HepG2 (cell line): Measurements from ENCODE around the gene SERPINA6. TPM values are rescaled to one million over a fixed set of nuclear protein-coding genes. Genes with fewer than 3 reads are reported as not detected.

ENCODE experiments used
- ATAC-seq: fragments of 200-7000 bp; cut with Tn5 transposase; 3 replicates; pipeline ENCODE4 v1.9.1; 2020; ENCODE audit warnings: mild to moderate bottlenecking, moderate library complexity
- BruUV-seq: library from RNA; stranded (reverse); fragments of 400-500 nt; replicated peaks from 2 replicates; lab custom pipeline; 2021; lab: Mats Ljungman, UMichigan
- CTCF ChIA-PET: fragments of 300-600 bp; formaldehyde crosslinking; extraction: SDS; loops from one replicate; lab custom pipeline; 2021; ENCODE audit warnings: low total read pairs, inconsistent platforms, low intra/inter-chr PET ratio; lab: Yijun Ruan, JAX
- POLR2A ChIA-PET: fragments of 350-600 bp; sonication (Branson Sonifier 250); formaldehyde crosslinking; loops from one replicate; lab custom pipeline; 2020; ENCODE audit warnings: antibody characterized with exemption, inconsistent platforms; lab: Yijun Ruan, JAX
- DNase-seq: peaks from one replicate; pipeline ENCODE4 v3.0.0-alpha.2; 2015; ENCODE audit warnings: low spot score
- FAIRE-seq: peaks from 3 replicates; lab custom pipeline; 2011; peaks lifted over from hg19 to GRCh38; lab: Jason Lieb, UNC
- H2AFZ ChIP-seq: one replicate; pipeline ENCODE4 v1.6.1; 2011; ENCODE audit warnings: low read length, inconsistent platforms
- H3K27ac ChIP-seq: fragments of 300-600 bp; 3 replicates; pipeline ENCODE4 v1.8.0; 2011; ENCODE audit warnings: mixed run types, mild to moderate bottlenecking, mixed read lengths, low read length, inconsistent platforms; ENCODE audit not compliant: insufficient read depth; ENCODE audit errors: extremely low read length
- H3K27me3 ChIP-seq, 2 experiments: fragments of 200-600 bp in 1 of 2; 2 replicates in 1 of 2; 3 replicates in 1 of 2; pipeline versions ENCODE4 v1.6.0 to v1.8.0; 2011; ENCODE audit warnings: low read length in 2 of 2, mild to moderate bottlenecking in 2 of 2, moderate library complexity in 2 of 2, inconsistent platforms in 1 of 2; ENCODE audit not compliant: insufficient read depth in 2 of 2, control insufficient read depth in 1 of 2
- H3K36me3 ChIP-seq, 2 experiments: fragments of 200-600 bp in 1 of 2; replicated peaks in 1 of 2; 2 replicates in 1 of 2; 3 replicates in 1 of 2; pipeline versions ENCODE4 v1.5.1 to v1.8.0; 2011; ENCODE audit warnings: low read length in 2 of 2, inconsistent platforms in 1 of 2; ENCODE audit not compliant: insufficient read depth in 2 of 2, control insufficient read depth in 1 of 2
- H3K4me1 ChIP-seq: 2 replicates; pipeline ENCODE4 v1.5.1; 2012; ENCODE audit warnings: low read length, inconsistent platforms; ENCODE audit not compliant: insufficient read depth
- H3K4me2 ChIP-seq: 2 replicates; pipeline ENCODE4 v1.6.0; 2011; ENCODE audit warnings: low read depth, low read length, inconsistent platforms
- H3K4me3 ChIP-seq, 3 experiments: fragments of 200-600 bp in 1 of 3; sonication (generic), shearing (Covaris generic) in 1 of 3; replicated peaks in 1 of 3; 2 replicates each; pipeline ENCODE4 v1.5.1; 2011 to 2016; ENCODE audit warnings: low read length in 3 of 3, inconsistent platforms in 2 of 3, low read depth in 2 of 3, mild to moderate bottlenecking in 2 of 3, control low read depth in 1 of 3, mixed read lengths in 1 of 3; ENCODE audit not compliant: insufficient read depth in 1 of 3
- H3K79me2 ChIP-seq: one replicate; pipeline ENCODE4 v1.6.1; 2011; ENCODE audit warnings: low read length, inconsistent platforms; ENCODE audit not compliant: insufficient read depth
- H3K9ac ChIP-seq: 2 replicates; pipeline ENCODE4 v1.6.0; 2011; ENCODE audit warnings: mild to moderate bottlenecking, low read depth, low read length, inconsistent platforms; ENCODE audit not compliant: insufficient read depth
- H3K9me3 ChIP-seq: 2 replicates; pipeline ENCODE4 v1.5.1; 2012; ENCODE audit warnings: mild to moderate bottlenecking, low read length
- H4K20me1 ChIP-seq: 2 replicates; pipeline ENCODE4 v1.6.0; 2011; ENCODE audit warnings: inconsistent platforms, mild to moderate bottlenecking, low read length, moderate library complexity; ENCODE audit not compliant: insufficient read depth
- NCOA2 ChIP-seq: sonication (generic); formaldehyde crosslinking; IDR thresholded peaks from 2 replicates; pipeline ENCODE4 v1.8.0; 2022; ENCODE audit warnings: inconsistent platforms
- NCOR1 ChIP-seq: fragments of 200-600 bp; sonication (generic); IDR thresholded peaks from 2 replicates; pipeline ENCODE4 v1.7.0; 2017; ENCODE audit warnings: antibody characterized with exemption, low read length, borderline replicate concordance
- SAFB2 ChIP-seq: sonication (generic); formaldehyde crosslinking; IDR thresholded peaks from 2 replicates; pipeline ENCODE4 v1.5.1; 2020; ENCODE audit warnings: missing genetic modification reagents, low read depth, mild to moderate bottlenecking, borderline replicate concordance
- SP140L ChIP-seq: sonication (generic); formaldehyde crosslinking; IDR thresholded peaks from 2 replicates; pipeline ENCODE4 v1.4.0; 2020; ENCODE audit warnings: missing genetic modification reagents, borderline replicate concordance
- SUZ12 ChIP-seq: fragments of 150-350 bp; IDR thresholded peaks from 2 replicates; pipeline ENCODE4 v1.6.1; 2014; ENCODE audit warnings: low read depth, low read length
- TAF1 ChIP-seq: sonication (generic); formaldehyde crosslinking; IDR thresholded peaks from 2 replicates; pipeline ENCODE4 v1.4.0; 2020; ENCODE audit warnings: missing genetic modification reagents
- WIZ ChIP-seq: sonication (generic); formaldehyde crosslinking; IDR thresholded peaks from 2 replicates; pipeline ENCODE4 v1.5.1; 2020; ENCODE audit warnings: mild to moderate bottlenecking, missing genetic modification reagents
- ZNF180 ChIP-seq: sonication (generic); formaldehyde crosslinking; IDR thresholded peaks from 2 replicates; pipeline ENCODE4 v1.4.0; 2020; ENCODE audit warnings: low read depth, missing genetic modification reagents, borderline replicate concordance
- ZNF530 ChIP-seq: sonication (generic); formaldehyde crosslinking; IDR thresholded peaks from 2 replicates; pipeline ENCODE4 v1.5.0; 2020; ENCODE audit warnings: low read depth, mild to moderate bottlenecking, missing genetic modification reagents
- ZNF720 ChIP-seq: sonication (generic); formaldehyde crosslinking; IDR thresholded peaks from 2 replicates; pipeline ENCODE4 v1.4.0; 2020; ENCODE audit warnings: missing genetic modification reagents
- ZNF790 ChIP-seq: sonication (generic); formaldehyde crosslinking; IDR thresholded peaks from 2 replicates; pipeline ENCODE4 v1.8.0; 2022; ENCODE audit warnings: missing genetic modification reagents, mild to moderate bottlenecking, borderline replicate concordance
- WGBS: methylation state at CpG from one replicate; pipeline ENCODE4 v1.1.6; 2017; ENCODE audit warnings: low lambda C conversion rate; 5-methylcytosine and 5-hydroxymethylcytosine counted together
- in situ Hi-C: cut with HindIII; loops from 2 replicates; pipeline ENCODE4 v1.10.0; 2017; ENCODE audit warnings: low pct_unique_long_range_greater_than_20kb; ENCODE audit not compliant: extremely low pct_ligation_motif_present
- intact Hi-C: fragments of 100-400 bp; cut with micrococcal nuclease; formaldehyde crosslinking; loops from one replicate; pipeline ENCODE4 v1.10.0; 2022; ENCODE audit not compliant: unreplicated experiment
- polyA plus RNA-seq, 8 experiments: library from polyadenylated mRNA; depleted of rRNA in 3 of 8; stranded (reverse) in 7 of 8; unstranded in 1 of 8; fragments of >200 nt; fragmentation: Illumina TruSeq in 4 of 8; extraction: Trizol in 4 of 8; gene quantifications; 2 replicates each; pipeline versions ENCODE4 v1.2.1 to v1.2.3, GENCODE V29; 2011 to 2016; ENCODE audit warnings: low read depth in 4 of 8, missing spikeins in 1 of 8, mixed read lengths in 1 of 8; ENCODE audit not compliant: insufficient read depth in 1 of 8
- total RNA-seq, 5 experiments: library from RNA; depleted of rRNA; stranded (reverse); fragments of >200 nt; fragmentation: Illumina TruSeq; extraction: Trizol; gene quantifications; 2 replicates each; pipeline ENCODE4 v1.2.3, GENCODE V29; 2016; ENCODE audit warnings: low read depth in 1 of 5
- TF ChIP-seq, protein P1 (sequence below): sonication (generic); formaldehyde crosslinking; IDR thresholded peaks from 2 replicates; pipeline ENCODE4 v1.8.1; 2023; ENCODE audit warnings: missing genetic modification reagents, mild to moderate bottlenecking, borderline replicate concordance

The SERPINA6 gene
- total and polyA plus RNA-seq, 2 of the 13 experiments (the other 11 are each of a cell fraction or from before 2014, with no cell fraction given): 260 to 333 TPM

DNA sequence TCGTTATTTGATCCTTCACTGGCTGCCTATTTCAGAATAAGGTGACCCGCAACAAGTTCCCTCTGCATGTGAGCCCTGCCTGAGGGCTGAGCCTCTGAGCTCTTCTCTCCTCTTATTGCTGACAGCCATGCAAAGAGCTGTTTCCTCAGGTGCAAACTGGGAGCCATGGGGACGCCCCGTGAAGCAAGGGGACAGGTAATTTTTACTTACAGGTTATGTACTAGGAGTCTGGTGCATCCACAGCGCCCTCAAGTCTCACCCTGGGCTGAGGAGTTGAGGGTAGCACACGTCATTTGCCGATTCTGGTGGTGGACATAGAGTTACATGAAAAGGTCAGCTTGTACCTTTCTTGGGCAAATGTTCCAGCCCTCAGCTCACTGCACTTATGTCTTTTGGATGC is 26.1 kb upstream of the SERPINA6 start:
- Histone ChIP-seq H3K4me3 (no peak overlapping the region), H3K36me3 (no peaks in the 10 kb centered on the region), H3K4me1 (peaks cover 79% of the 10 kb centered on the region), H3K27me3 (no peaks in the 10 kb centered on the region; a peak in 1 of 5 replicates), H3K9me3 (0 out of 2 replicates have a peak, but pooled peaks cover 5% of the 10 kb centered on the region), H3K9ac (no peak overlapping the region), H3K4me2 (no peak overlapping the region), H3K27ac (no peak overlapping the region), H3K79me2 (no peaks in the 10 kb centered on the region), H4K20me1 (no peaks in the 10 kb centered on the region), H2AFZ (no peak overlapping the region)
- no peak for DNase-seq
- 93% methylated on average over 5 of the region's 7 CpGs for WGBS
- intact Hi-C loops (no loop called here), in situ Hi-C loops (no loop called here)
- no TSS peak for BruUV-seq
- POLR2A ChIA-PET: interaction anchor here (1.4 to 1.7 kb wide), 2 partner anchors 28 to 56 kb away, joined by 4 read pairs; partner anchors contain the start of gene SERPINA10
- TF ChIP-seq NCOR1 (no peak), ZNF180 (CRISPR knock-in tag) (no peak), NCOA2 (CRISPR knock-in tag) (no peak), SUZ12 (no peak), WIZ (CRISPR knock-in tag) (no peak), ZNF720 (CRISPR knock-in tag) (no peak), TAF1 (CRISPR knock-in tag) (no peak), SAFB2 (CRISPR knock-in tag) (no peak)
- TF ChIP-seq, protein P1, sequence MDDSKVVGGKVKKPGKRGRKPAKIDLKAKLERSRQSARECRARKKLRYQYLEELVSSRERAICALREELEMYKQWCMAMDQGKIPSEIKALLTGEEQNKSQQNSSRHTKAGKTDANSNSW (CRISPR knock-in tag): no peak
- ATAC-seq: no peak
- CTCF ChIA-PET: no interaction called here
- no peak for FAIRE-seq

- no peak overlapping the region for H3K4me2 ChIP-seq
- H3K9ac ChIP-seq: no peak overlapping the region
- CTCF ChIA-PET: no interaction called here
- no peaks in the 10 kb centered on the region for H3K36me3 ChIP-seq
- no peaks in the 10 kb centered on the region; a peak in 1 of 5 replicates for H3K27me3 ChIP-seq
- no peaks in the 10 kb centered on the region for H4K20me1 ChIP-seq
- no peak for ATAC-seq
- H3K4me3 ChIP-seq: no peak overlapping the region
- in situ Hi-C loops (no loop called here), intact Hi-C loops (no loop called here)
- FAIRE-seq: no peak
- no peaks in the 10 kb centered on the region for H3K79me2 ChIP-seq
- no TSS peak for BruUV-seq
- DNase-seq: no peak
- POLR2A ChIA-PET: interaction anchor here (1.4 to 1.7 kb wide), 2 partner anchors 28 to 56 kb away, joined by 4 read pairs; partner anchors contain the start of gene SERPINA10
- 0 out of 2 replicates have a peak, but pooled peaks cover 5% of the 10 kb centered on the region for H3K9me3 ChIP-seq
- no peak overlapping the region for H2AFZ ChIP-seq
- H3K4me1 ChIP-seq: peaks cover 79% of the 10 kb centered on the region
- no peak overlapping the region for H3K27ac ChIP-seq
- TF ChIP-seq SP140L (CRISPR knock-in tag) (no peak), ZNF790 (CRISPR knock-in tag) (peak; percentile 99), ZNF530 (CRISPR knock-in tag) (no peak)
Observed at GRCh38 chr14:94348836-94349235, 25.7 kb upstream of the SERPINA6 start.
